WI38 (cell line): ENCODE data around the gene NOXRED1.

Source experiments
- H3K4me3 ChIP-seq: 2 replicates; pipeline ENCODE4 v1.5.1; 2011; ENCODE audit warnings: low read depth, mild to moderate bottlenecking, control low read depth, low read length
- CTCF ChIP-seq: IDR thresholded peaks from 2 replicates; pipeline ENCODE4 v1.5.1; 2012; ENCODE audit warnings: low read depth, mild to moderate bottlenecking, control low read depth, low read length

The NOXRED1 gene

GRCh38 chr14:77346495-77346894 lies 76.8 kb downstream of the NOXRED1 start:
- no peak for TF ChIP-seq CTCF
- H3K4me3 ChIP-seq: no peak overlapping the region

- H3K4me3 ChIP-seq: no peak overlapping the region
Measured at GRCh38 chr14:77344377-77344996, 78.8 kb downstream of the NOXRED1 start.

More at GRCh38 chr14:77344377-77344996, 78.8 kb downstream of the NOXRED1 start:
- no peak for TF ChIP-seq CTCF
